Hematopoietic multipotent progenitor cell treated with erythropoietin and hydrocortisone succinate and interleukin-3 and kit ligand, for 17 days (in vitro differentiated cells): Measurements from ENCODE around the gene UMODL1.
"Not testable (repeated sequence)": the region's sequence is repeated elsewhere in the genome, so short reads cannot be mapped to it uniquely, and the experiment has no call there.

Source experiments
- DNase-seq: peaks from one replicate; pipeline ENCODE4 v3.0.0-alpha.2; 2015; ENCODE audit warnings: low spot score

The UMODL1 gene

DNA sequence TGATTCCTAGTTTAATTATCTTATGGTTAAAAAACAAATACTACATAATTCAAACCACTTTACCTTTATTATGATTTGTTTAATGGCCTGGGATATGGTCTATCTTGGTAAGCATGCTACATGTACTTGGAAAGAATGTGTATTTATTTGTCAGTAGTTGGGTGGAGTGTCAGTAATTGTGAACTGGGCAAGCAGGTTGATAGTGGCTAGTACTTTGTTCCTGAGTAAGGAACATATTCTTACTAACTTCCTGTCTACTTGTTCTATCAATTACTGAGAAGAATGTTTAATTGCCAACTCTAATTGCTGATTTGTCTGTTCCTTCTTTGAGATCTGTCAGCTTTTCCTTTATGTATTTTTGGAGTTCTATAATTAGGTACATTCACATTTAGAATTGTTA lies 98.6 kb downstream of the UMODL1 start:
- DNase-seq = no peak

DNA sequence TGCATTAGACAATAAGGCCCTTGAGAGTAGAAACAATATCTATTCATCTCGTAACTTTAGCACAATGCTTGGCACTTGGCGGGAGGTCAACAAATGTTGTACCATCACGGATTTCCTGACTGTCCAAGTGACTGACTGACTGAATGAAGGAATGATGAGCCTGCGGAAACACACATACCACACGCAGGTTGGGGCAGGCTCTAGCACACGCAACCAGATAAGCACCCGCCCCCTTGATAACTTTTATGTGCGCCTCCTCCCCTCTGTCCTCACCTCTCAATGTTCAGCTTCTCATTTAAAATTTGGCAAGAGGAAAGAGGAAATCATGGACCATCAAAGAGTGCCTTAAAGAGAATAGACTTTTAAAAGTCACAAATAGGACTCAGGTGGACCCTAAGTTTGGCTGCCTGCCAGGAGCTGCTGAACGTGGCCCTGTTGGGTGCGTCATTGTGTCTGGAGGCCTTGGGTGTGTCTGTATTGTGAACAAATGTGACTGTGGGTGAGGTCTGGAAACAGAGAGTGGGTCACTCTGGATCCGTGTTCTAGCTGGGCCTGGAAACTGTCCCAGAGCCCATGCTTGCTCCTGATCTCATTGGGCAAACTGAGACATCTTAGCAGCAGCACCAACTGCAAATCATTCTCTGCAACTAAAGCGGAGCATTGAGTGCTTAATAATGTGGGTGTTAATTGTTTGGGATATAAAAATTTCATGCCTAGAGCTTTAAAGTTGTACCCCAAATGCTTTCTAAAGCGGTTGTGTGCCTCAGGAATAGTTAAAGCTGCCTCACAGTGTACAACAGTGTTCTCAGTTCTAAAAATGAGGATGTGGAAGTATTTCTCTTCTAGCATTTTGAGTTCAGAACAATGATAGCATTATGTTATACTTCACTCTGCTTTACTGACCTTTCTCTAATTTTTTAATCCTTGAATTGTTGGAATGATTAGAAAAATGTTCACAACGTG lies 100.3 kb downstream of the UMODL1 start:
- no peak for DNase-seq

DNA sequence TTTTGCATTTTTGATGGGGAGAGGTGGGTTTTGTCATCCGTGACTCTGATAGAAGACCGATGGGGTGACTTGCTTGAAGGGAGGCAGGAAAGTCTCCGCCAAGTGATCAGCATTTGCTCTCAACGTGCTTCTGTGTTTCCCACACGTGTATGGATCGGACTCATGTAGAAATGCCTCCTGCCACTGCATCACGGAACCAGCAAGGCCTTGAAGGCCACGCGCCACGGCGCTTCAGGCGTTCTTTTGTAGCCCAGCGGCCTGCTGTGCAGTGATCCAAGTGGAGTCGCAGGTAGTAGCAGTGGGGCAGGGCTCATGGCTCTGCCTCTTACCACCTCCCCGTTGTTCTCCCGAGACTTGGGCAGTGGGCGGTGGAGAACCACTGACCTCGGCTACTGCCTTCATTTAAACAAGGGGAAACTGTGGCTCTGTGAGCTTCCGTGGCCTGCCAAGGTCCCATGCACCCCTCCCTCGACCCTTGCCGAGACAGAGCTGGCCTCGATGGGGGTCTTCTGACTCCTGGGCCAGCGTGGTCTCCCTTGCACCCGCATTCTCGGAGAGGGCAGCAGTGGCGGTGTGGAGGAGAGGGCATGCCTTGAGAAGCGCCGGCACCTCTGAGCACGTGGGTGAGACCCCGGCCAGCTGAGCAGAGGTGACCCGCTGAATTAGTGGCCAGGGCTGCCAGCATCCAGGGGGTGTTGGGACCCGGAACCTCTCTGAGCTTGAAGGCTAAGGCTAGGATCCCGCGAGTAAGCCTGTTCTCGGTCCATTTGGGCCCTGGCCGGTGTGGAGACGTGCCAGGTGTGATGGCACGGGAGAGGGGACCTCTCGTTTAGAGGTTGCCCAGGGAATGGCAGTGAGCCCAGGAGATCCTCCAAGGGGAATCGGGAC lies 101.7 kb downstream of the UMODL1 start:
- no peak for DNase-seq

DNA sequence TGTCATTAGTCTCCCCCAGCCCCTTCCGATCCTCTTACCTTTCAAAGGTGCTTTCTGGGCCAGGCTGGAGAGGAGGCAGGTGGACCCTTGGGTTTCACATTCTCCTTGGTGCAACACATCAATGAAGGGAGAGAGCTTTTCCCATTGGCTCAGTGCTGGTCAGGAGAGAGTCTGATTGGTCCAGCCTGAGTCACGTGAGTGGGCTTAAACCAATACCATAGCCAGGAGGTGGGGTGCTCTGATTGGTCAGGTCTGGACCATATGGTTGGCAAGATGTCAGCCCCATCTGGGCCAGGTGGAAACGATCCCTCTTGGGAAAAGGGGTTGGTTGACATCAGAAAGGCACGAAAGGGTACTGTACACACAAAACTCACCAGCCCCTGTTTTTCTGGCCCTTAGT lies 103.1 kb downstream of the UMODL1 start:
- DNase-seq = no peak

DNA sequence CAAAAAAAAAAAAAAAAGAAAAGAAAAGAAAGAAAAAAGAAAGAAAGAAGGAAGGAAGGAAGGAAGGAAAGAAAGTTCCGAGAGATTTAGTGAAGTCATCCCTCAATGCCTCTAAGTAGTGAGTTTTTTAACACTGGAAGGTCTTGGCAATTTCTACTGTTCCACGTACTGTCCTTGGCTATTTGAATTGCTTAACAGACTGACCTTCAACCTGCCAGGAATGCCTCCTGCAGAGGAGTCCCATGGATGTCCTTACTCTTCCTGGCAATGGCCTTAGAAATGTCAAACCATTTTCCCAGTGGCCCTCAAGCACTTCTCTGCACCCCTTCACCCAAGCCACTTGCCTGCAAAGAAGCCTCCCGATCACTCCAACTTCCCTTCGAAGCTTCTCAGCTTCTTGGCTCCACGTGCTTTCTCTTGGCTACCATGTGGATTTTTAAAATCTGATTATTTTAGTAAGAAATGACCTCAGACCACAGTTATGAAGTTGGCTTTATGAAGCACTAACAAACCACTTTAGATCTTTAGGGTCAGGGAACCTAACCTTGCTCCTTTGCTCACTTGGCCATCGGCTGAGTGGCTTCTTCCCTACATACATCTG lies 104.1 kb downstream of the UMODL1 start:
- DNase-seq = no peak

DNA sequence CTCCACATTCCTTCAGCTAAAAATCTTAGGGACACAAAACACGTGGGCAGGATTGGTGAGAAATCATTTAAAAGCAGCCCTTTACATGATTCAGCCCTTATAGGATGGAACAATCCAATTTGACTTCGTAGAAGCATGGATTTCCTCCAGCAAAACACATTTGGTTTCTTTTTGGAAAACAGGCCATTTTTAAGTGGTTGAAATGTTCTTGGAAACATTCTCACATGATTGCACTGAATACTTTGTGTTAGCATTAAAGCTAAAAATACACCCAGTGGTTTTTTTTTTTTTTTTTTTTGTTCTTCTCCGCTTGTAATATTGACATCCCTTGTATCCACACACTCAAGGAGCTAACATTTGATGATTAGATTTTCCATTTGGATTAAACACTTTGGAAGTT lies 105.7 kb downstream of the UMODL1 start:
- no peak for DNase-seq

DNA sequence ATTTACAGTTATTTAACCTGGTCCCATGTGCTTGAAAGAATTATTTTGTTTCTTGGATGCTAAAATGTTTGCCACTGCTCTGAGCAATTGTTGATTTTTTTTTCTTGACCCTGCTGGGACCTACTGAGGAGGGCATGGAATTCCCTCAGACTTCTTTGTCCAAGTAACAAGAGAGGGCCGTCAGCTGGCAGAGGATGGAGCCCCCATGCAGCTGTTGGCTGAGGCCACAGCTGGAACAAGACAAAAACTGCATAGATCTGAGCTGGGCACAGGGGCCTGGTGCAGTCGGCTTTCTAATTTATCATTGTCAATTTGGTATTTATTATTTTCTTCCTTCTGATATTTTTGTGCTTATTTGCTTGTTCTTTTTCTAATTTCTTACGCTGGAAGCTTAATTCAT lies 108.2 kb downstream of the UMODL1 start:
- DNase-seq = no peak

DNA sequence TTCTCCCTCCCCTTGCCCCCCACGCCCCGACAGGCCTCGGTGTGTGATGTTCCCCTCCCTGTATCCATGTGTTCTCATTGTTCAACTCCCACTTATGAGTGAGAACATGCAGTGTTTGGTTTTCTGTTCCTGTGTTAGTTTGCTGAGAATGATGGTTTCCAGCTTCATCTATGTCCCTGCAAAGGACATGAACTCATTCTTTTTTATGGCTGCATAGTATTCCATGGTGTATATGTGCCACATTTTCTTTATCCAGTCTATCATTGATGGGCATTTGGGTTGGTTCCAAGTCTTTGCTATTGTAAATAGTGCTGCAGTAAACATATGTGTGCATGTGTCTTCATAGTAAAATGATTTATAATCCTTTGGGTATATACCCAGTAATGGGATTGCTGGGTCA lies 108.9 kb downstream of the UMODL1 start:
- DNase-seq = not testable (repeated sequence)

DNA sequence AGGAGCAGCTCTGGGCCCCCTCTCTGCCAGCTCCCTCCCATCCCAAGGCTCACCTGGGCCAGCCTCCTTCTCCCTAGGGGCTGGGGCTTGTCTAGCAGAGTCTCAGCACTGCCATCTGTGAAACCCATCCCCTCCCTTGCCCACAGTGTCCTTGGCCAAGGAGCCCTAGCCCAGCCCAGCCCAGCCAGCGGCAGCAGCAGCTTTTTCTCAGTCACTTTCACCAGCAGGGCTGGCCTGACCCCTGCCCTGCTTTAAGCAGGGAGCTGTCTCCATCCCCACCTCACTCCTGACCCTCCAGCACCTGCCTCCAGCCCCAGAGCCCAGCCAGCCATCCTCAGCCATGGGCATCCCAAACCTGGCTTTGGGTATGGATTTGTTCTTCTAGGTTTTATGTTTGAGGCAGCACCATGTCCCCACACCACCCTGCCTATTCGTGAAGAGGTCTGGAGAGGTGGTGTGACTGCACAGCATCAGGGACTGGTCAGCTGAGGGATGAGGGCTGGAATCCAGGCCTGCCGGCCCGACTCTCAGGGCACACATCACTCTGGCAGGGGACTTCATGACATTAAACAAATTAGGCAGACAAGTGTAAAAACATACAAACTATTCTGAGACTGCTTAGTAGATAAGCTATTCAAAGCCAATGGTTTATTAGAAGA lies 111.7 kb downstream of the UMODL1 start:
- no peak for DNase-seq

DNA sequence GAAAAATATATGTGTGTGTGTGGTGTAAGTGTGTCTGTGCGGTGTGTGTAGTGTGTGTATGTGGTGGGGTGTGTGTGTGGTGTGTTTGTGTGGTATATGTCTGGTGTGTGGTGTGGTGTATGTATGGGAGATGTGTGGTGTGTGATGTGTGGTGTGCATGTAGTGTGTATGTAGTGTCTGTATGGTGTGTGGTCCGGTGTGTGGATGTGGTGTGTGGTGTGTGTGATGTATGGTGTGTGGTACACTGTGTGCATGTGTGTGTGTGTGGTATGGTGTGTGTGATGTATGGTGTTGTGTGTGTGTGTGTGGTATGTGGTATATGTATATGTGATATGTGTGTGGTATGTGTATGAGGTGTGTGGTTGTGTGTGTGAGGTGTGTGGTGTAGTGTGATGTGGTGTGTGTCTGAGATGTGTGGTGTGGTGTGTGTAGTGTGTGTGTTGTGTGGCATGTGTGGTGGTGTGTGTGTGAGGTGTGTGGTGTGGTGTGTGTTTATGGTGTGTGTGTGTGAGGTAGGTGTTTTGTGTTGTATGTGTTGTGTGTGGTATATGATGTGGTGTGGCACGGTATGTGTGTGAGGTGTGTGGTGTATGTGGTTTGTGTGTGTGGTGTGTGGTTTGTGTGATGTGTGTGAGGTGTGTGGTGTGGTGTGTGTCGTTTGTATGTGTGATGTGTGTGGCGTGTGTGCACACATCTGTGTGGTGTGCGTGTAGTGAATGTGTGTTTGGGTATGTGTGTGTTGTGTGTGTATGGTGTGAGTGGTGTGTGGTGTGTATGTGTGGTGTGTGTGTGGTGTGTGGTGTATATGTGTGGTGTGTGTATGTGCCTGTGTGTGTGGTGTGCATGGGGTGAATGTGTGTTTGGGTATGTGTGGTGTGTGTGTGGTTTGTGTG lies 112.5 kb downstream of the UMODL1 start:
- DNase-seq = no peak

DNA sequence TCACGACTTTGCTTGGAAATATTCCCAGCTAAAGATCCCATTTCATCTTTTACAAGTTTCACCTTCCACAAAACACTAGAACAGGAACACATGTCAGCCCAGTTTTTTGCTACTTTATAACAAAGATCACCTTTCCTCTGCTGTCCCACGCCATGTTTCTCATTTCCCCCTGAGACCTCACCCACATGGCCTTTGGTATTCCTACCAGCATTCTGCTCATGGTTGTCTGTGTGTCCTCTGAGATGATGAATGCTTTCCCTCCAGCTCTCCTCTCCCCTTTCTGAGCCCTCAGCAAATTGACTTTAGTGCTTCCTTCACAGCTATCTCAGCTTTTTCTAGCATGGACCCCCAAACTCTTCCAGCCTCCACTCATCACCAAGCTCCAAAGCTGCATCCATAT lies 115.5 kb downstream of the UMODL1 start:
- DNase-seq = no peak

DNA sequence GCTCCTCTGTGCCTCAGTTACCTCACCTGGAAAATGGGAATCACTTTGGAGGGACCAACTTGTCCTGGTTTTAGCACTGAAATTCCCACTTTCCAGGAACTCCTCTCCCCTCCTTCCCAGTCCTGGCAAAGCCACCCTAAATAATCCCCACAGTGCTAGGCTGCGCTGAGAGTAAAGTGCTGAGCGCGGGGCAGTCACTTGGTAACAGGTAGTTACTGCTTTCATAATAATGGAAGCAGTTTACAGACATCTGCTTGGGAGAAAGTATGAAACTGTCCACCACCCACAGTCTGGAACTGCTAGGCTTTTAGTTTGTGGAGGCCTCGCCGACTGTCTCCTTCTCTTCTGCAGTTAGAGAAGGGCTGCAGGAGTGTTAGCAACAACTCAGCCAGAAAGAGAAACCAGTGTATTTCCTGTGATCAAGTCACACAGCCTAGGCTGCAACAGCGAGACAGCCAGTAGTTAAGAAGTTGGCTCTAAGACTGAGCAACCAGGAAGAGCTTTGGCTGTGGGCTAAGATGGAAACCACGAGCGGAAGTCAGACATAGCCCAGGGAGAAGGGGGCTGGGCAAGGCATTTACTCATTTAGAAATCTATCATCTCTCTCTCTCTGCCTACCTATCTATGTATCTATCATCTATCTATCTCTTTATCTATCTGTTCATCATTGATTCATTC lies 117.0 kb downstream of the UMODL1 start:
- no peak for DNase-seq

DNA sequence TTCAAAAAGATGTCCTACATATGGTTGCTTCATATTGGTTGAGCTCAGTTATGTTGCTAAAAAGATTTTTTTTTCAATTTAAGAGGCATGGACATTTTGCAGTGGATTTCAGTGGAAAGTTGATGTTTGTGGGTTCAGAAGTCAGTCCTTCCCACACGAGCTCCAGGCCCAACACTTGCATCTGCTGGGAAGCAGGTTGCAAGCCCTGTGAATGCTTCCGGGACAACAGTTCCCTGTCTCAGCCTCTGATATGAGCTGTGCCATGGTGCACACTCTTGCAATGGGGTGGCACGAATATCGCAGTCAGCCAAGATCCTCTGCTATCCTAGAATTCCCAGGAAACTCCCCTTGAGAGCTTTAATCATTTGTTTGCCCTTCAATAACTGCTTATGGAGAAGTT lies 117.5 kb downstream of the UMODL1 start:
- no peak for DNase-seq

DNA sequence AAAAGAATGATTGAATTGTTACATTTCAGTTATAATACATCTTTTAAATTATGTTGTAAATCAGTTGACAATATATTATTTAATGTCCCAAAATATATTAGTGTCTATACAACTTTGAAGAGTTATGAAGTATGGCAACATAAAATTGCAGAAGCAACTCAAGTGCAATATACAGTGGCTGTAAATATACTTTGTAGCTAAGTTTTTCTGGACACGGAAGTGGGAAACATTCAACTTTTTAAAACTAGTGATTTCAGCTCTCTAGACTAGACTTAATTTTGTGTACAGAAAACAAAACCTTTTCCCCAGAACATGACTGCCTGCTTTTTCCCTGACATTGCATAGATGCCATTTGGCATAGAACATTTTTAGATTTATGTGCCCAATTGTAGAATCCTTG lies 118.3 kb downstream of the UMODL1 start:
- no peak for DNase-seq

DNA sequence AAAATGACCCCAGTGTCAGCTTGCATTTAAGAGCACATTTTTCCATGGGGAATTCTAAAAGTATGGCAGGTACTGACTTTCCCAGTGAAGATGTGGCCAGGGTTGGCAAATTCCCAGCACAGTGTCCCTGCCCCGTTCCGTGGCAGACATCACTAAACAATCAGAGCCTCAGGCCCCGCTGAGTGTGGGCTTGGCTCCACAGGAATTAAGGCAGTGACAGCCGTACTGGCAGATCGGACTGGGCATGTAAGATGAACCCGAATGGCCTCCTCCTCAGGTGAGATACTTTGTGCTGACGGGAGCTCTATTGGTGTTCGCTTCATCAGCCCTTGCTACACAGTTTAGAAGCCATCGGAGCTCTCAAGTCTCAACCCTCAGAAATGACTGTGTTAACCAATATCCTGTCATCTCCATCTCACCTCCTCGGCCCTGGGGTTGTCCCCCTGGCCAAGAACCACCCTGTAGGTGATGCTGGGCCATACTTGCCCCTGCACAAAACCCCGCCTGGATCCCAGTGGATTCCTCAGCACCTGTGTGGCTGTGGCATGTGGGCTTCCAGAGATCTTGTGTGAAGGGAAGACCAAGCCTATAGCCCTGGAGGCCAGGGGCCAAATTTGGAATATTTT lies 118.9 kb downstream of the UMODL1 start:
- DNase-seq = no peak

DNA sequence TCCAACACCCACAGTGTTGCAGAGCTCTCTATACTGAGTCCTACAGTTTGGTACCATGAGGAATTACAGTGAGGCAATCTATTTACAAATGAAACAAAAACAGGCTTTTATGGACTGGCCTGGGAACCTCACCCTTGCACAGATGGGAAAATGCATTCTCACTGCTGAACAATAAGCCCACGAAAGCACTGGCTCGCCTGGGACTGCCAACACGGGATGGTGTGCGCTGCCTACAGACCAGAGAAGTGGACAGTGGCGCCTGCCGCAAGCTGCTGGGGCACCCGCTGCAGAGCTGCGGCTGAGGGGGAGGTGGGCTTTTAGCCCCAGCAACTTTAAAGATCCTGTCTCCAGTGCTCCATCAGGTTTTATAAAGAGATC lies 119.4 kb downstream of the UMODL1 start:
- no peak for DNase-seq

DNA sequence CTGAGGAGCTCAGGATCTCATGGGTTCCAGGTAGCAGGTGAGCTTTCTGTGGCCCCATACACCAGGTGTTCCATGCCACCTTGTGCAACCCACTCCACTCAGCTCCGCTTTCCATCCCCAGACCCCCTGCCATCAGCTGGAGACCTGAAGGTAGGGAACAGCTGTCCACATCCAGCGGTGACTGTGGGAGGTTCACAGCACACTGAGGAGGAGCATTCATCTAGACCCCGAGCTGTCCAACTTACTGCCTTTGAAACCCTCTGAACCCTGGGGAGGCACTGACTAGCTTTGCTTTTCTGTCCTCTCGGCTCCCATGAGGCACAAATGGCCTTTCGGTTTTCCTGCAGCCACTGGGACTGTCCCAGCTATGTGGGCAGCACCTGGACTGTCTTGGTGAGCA lies 119.9 kb downstream of the UMODL1 start:
- no peak for DNase-seq

DNA sequence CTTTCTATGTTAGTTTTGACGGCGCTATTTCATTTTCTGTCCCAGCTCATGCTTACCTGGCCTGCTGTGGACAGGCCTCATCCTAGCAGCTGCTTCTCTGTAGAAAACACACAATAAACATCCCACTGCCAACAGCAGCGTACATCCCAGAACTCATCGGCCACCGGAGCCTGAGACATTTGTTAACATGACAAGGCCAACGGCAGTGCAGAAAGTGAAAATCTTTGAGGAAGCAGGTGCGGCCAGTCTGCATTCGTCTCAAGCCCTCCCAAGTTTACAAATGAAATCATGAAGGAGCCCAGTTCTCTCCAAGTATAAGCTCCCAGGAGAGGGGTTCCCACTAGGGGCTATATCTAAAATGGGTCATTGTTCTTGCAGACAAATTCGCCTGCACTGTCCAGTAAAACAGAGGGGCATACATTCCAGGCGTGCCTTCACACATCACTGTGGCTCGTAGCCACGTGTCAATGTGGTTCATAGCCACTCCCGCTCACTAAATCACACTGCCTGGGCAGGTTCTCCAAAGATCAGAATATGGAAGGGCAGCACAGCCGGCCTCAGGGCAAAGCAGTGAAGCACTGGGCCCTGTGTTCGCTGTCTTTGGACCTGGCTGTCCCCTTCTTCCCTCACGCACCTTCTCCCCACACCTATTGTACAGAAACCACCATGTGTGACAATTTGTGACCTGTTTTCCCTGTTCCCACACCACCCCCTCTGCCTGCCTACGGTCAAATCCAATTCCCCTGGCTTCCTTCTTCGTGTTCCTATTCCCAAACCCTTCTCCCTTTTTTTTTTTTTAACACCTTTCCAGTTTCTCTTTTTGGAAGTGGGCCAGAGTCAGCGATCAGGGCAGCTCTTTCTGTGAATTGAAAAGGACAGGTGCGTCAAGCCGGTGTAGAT lies 120.8 kb downstream of the UMODL1 start:
- no peak for DNase-seq
